GM18517 (cell line): ENCODE results near the gene BIK.

Experiments
- ATAC-seq: cut with Tn5 transposase; IDR thresholded peaks from one replicate; pipeline ENCODE4 v1.9.1; 2021; ENCODE audit warnings: mild to moderate bottlenecking, moderate library complexity; ENCODE audit not compliant: unreplicated experiment

BIK gene

DNA sequence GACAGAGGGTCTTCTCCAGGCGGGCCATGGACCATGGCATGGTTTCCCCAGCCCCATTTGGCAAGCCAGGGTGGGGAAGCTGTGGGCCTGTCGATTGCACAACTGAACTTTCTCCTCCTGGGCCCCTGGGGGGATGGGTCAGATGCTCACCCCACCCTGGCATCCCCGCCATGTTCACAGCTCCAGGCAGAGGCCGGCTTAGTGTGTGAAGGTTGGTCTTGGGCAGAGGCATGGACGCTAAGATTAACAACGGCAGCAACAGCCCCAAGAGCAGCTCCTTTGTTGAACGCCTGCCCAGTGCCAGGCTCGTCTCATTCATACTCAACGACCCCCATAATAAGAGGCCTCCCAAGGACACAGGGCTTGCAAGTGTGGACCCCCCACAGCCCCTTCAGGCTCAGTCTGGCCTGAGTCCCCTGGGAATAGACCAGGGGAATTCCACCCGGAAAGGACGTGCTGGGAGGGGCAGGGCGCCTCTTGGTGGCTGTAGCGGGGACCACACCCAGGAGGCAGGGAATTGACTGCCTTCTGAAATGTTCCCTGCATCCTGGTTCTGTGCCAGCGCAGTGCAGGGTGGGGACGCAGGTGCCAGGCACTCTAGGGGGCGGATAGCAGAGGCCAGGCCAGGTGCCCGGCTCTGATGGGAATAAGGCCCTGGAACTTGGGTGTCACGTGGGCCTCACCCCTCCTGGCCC lies 49.1 kb downstream of the BIK start:
- no peak for ATAC-seq

- no peak for ATAC-seq
These were observed 50.1 kb downstream of the BIK start for GRCh38 chr22:43160497-43161126.

GRCh38 chr22:43162412-43163150 lies 52.0 kb downstream of the BIK start:
- ATAC-seq, result no peak

- ATAC-seq, result no peak
These were observed 52.8 kb downstream of the BIK start for GRCh38 chr22:43163241-43163795.

GRCh38 chr22:43164636-43165035 lies 54.1 kb downstream of the BIK start:
- ATAC-seq, result no peak

GRCh38 chr22:43166132-43166930 lies 55.8 kb downstream of the BIK start:
- no peak for ATAC-seq

DNA sequence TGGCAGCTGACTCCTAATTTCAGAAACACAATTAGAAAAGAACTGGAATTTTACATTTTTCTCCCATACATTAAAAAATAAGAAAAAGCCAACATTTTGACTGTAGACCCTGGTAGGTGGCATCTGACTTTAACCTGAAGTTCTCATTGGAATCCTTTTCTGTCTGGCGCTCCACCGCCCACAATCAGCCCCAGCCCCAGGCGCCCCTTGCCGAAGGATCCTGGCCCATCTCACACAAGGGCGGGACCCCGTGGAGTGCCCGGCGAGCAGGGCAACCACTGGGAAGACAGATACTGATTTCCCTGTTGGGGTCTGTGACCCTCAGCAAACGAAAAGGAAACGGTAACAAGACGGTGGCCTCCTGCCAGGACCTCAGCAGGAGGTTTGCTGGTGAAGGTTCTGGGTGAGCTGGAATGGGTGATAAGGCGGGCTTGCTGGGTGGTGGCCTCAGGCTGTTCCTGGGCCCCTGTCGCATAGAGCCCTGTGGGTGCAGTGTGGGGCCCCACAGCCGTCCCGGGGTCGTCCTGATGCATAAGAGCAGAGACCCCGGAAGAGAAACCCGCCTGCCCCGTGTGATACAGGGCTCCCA lies 56.5 kb downstream of the BIK start:
- ATAC-seq, result no peak

GRCh38 chr22:43168471-43169309 lies 58.1 kb downstream of the BIK start:
- no peak for ATAC-seq

DNA sequence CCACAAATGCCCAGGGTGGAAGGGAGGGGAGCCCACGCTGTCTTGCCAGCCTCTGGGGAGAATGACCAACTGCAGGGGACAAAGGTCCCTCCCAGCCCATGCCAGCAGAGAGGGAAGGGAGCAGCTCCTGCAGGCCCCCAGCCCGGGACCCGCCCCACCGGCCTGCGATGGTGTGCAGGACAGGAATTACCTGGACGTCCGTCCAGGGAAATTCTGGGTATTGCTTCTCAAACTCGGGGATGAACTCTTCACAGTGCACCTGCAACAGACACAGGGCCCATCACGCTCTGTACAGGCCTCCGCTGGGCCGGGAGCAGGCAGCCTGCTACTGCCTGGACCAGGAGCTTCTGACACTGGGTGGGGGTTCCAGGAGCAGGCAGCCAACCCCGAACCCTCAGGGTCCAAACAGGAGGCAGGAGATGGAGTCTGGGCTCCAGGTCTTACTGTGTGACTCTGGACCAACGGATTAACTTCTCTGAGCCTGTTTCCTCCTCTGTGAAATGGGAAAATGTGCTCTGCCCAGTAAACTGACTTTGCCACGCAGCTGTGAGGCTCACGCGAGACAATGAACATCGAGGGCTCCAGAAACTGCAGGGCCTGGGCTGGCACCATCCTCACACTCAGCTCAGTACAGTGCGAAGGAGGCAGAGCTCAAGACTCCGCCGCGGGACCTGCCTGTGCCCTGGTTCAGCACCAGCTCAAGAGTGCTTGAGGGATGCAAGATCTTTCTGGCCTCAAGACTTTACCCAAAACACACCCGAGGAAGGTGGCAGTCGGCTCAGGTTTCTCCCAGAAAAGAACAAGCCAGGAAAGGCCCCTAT lies 59.0 kb downstream of the BIK start:
- ATAC-seq, result no peak

DNA sequence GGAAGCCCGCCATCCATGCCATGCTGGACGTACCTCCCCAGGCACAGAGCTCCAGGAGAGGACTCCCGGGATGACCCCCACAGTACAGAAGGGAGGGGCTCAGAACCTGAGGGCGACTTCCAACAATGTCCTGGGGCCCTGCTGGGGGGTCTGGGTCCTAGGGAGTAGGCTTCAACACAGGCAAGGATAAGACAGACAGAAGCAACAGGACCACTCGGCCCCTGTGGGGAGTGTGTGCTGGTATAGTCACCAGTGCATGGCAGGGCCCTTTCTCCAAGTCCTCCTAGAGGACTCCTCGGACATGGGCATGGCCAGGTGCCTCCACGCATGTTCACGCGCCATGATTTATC lies 59.6 kb downstream of the BIK start:
- no peak for ATAC-seq

DNA sequence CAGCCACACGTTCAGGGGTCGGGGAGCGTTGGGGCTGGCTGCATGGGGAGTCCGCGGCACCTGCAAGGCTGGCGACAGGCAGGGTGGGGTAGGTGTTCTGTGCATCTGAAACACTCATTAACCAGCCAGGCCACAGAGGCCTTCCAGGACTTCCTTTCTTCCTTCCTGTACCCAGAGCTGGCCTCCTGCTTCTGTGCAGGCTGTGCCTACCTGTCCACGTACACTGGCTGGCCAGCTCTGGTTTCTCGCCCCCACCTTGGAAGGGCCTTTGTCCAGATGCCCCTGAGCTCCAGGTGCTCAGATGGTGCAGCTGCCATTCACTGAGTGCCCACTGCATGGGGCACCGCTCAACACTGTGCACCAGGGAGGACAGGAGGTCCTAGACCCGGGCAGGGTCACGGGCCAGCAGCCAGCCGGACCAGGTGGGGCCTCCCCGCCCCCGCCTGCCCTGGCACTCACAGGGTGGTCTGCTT lies 60.5 kb downstream of the BIK start:
- no peak for ATAC-seq

DNA sequence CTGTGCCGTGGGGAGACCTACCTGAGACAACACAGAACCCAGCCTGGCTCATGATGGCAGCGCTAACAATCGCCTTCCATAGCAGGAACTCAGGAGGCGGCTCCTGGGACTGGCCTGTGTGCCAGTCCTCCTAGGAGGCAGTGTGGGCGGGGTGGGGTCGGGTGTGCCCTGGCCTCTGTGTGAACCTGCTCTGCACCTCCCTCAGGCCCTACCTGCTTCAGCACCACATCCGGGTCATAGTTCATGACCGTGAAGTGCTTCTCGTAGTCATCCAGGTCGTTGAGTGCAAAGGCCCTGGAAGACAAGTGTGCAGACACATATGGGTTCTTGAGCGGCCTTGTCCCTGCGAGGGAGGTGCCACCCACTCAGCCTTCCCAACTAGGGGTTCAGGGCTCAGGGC lies 61.1 kb downstream of the BIK start:
- no peak for ATAC-seq

- ATAC-seq, result no peak
These were observed 61.6 kb downstream of the BIK start for GRCh38 chr22:43172191-43172590.

DNA sequence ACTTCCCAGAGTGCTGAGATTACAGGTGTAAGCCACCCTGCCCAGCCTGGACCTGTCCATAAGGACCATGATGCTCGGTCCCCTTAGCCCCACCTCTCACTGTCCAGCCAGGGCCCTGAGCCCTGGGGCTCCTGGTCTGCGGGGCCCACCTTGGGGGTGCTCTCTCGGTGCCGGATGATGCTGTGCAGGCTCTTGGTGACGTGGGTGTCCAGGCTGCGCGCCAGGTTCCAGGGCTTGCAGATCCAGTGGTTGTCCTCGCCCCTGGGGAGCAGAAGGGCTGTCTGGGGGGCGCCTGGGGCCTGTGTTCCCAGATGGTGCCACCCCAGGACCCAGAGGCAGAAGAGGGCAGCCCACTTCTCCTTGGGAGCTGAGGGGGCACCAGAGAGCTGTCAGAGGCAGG lies 63.0 kb downstream of the BIK start:
- no peak for ATAC-seq

DNA sequence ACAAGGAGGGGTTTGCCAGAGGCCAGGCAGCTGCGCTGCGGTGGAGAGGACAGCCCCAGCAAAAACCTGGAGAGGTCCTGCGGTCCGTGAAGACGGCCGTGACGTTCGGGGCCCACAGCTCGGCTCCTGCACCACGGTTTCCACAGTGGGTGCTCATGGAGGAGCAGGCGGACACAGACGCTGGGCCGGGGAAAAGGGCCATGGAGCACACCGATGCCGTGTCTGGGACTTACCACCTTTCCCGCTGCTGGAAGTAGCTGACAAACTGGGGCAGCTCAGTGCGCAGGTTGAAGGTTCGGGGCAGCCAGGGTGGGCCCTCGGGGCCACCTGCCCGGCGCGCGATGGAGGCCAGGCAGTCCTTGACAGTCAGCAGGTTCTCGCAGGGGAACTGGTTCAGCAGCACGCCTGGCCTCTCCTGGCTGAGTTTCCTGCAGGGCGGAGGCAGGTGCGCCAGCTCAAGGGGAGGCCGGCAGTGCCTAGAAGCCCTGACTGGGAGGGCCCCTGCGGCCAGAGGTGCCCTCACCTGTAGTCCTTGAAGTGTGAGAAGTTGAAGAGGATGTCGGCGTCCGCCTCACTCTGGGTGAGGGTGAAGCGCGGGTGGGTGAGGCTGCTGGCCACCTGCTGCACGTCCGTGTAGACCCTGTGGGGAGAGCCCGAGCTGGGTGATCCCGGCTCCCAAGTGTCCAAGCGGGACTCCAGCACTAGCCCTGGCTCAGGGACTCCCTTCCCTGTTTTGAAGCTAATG lies 63.6 kb downstream of the BIK start:
- ATAC-seq, result no peak

- ATAC-seq, result no peak
These were observed 64.5 kb downstream of the BIK start for GRCh38 chr22:43174941-43175531.

- no peak for ATAC-seq
These were observed 65.5 kb downstream of the BIK start for GRCh38 chr22:43176090-43176489.

DNA sequence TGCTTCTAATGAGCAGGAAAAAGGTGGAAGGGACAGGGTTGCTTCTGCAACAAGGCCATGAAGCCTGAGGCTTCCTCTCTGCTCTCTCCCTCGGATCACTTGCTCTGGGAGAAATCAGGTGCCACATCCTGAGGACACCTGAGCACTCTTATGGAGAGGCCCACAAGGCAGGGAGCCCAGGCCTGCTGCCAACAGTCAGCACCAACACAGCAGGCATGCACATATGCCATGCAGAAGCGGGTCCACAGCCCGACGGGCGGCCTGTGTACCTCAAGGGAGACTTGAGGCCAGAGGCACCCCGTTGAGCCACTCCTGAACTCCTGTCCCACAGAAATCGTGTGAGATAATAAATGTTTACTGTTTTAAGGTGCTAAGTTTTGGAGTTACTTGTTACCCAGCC lies 66.9 kb downstream of the BIK start:
- no peak for ATAC-seq
